ENCODE measurements around the gene MPPE1. TPM values are rescaled to one million over a fixed set of nuclear protein-coding genes. Genes with fewer than 3 reads are reported as not detected.

MPPE1 gene
- total RNA-seq, 1 donor: 27.2 TPM

GRCh38 chr18:11891737-11892136 is 16.4 kb downstream of the MPPE1 start:
- DNase-seq (ENCODE audit: low read depth): no peak
- no peak for TF ChIP-seq CTCF (IDR thresholded peaks at IDR 0.05; ENCODE audit: insufficient read depth, low read depth, low read length)
- no peak overlapping the region for H3K4me3 ChIP-seq (ENCODE audit: low read depth, low read length)

- DNase-seq (ENCODE audit: low read depth): no peak
- no peak overlapping the region for H3K4me3 ChIP-seq (ENCODE audit: low read depth, low read length)
- no peak for TF ChIP-seq CTCF (IDR thresholded peaks at IDR 0.05; ENCODE audit: insufficient read depth, low read depth, low read length)
Measured at GRCh38 chr18:11889284-11889683, 18.8 kb downstream of the MPPE1 start.

GRCh38 chr18:11888726-11889125 is 19.4 kb downstream of the MPPE1 start:
- H3K4me3 ChIP-seq (ENCODE audit: low read depth, low read length): no peak overlapping the region
- TF ChIP-seq CTCF (IDR thresholded peaks at IDR 0.05; ENCODE audit: insufficient read depth, low read depth, low read length): no peak
- no peak for DNase-seq (ENCODE audit: low read depth)

- no peak for DNase-seq (ENCODE audit: low read depth)
- no peak overlapping the region for H3K4me3 ChIP-seq (ENCODE audit: low read depth, low read length)
- no peak for TF ChIP-seq CTCF (IDR thresholded peaks at IDR 0.05; ENCODE audit: insufficient read depth, low read depth, low read length)
Measured at GRCh38 chr18:11887328-11888128, 20.6 kb downstream of the MPPE1 start.

- H3K4me3 ChIP-seq (ENCODE audit: low read depth, low read length): no peak overlapping the region
- TF ChIP-seq CTCF (IDR thresholded peaks at IDR 0.05; ENCODE audit: insufficient read depth, low read depth, low read length): no peak
- DNase-seq (ENCODE audit: low read depth): no peak
Measured at GRCh38 chr18:11886577-11887110, 21.5 kb downstream of the MPPE1 start.

- no peak overlapping the region for H3K4me3 ChIP-seq (ENCODE audit: low read depth, low read length)
- no peak for DNase-seq (ENCODE audit: low read depth)
- TF ChIP-seq CTCF (IDR thresholded peaks at IDR 0.05; ENCODE audit: insufficient read depth, low read depth, low read length): no peak
Measured at GRCh38 chr18:11885278-11885947, 22.7 kb downstream of the MPPE1 start.
